ENCODE measurements around the gene SFXN5.

DNA sequence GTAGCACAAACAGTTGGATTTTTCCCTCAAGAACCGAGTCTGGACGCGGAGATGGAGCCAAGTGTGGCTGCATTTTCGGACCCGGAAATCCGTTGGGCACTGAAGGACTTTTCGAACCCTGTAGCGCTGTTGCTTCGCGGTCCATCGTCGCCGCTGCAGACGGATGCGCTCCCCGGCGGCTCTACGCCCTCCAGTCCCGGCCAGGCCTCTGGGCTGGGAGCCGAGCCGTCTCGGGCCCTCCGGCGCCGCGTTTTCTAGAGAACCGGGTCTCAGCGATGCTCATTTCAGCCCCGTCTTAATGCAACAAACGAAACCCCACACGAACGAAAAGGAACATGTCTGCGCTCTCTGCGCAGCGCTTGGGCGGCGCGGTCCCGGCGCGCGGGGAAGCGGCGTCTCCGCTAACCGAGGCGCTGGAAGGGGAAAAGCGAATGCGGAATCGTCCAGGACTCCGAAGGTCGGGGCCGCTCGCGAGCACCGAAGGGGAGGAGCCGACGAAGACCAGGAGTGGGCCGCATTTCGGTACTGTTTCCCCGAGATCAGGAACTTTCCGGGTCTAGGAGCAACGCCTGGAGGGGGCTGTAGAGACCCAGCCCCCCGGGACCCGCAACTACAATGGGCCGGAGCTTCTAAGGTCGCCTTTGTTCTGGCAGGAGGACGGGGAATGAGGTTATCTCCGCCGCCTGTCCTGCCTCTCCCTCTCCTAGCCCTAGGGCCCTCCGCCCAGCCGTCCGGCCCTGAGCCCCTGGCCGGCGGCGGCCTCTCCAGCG is 151.0 kb downstream of the SFXN5 start:
- TF ChIP-seq EZH2 (IDR thresholded peaks at IDR 0.05; ENCODE audit: insufficient read depth, poor library complexity, severe bottlenecking) (peak; percentile 24), EZH2phosphoT487 (IDR thresholded peaks at IDR 0.05; ENCODE audit: insufficient read depth, low read depth) (no peak)
